ENCODE results near the gene FGF16.

GRCh38 chrX:77433001-77433400, 14.2 kb upstream of the FGF16 start:
- TF ChIP-seq ELF1 (IDR thresholded peaks at IDR 0.05) (no peak), CTCF (IDR thresholded peaks at IDR 0.05) (no peak)
